HFFc6 (cell line): ENCODE results near the gene PCDH12. TPM values are rescaled to one million over a fixed set of nuclear protein-coding genes. Genes with fewer than 3 reads are reported as not detected.

Experiments
- DNase-seq: peaks from one replicate; pipeline ENCODE4 v3.0.0-alpha.2; 2018
- H3K27ac Mint-ChIP-seq: 2 replicates; pipeline ENCODE4 v1.8.0; 2020; ENCODE audit warnings: mild to moderate bottlenecking, mixed read lengths
- H3K27me3 Mint-ChIP-seq: 2 replicates; pipeline ENCODE4 v1.8.0; 2021; ENCODE audit warnings: mild to moderate bottlenecking, moderate library complexity, mixed read lengths; ENCODE audit not compliant: insufficient read depth
- H3K36me3 Mint-ChIP-seq: 2 replicates; pipeline ENCODE4 v1.8.0; 2021; ENCODE audit warnings: low read depth, mixed read lengths
- H3K4me1 Mint-ChIP-seq: 2 replicates; pipeline ENCODE4 v1.8.0; 2020; ENCODE audit warnings: low read depth, mixed read lengths
- H3K4me3 Mint-ChIP-seq: 2 replicates; pipeline ENCODE4 v1.8.0; 2020; ENCODE audit warnings: mild to moderate bottlenecking, moderate library complexity, mixed read lengths
- H3K9me3 Mint-ChIP-seq: 2 replicates; pipeline ENCODE4 v1.8.0; 2020; ENCODE audit warnings: mild to moderate bottlenecking, mixed read lengths
- total RNA-seq, 6 experiments: library from RNA; stranded (reverse); fragmentation: NEBNext Ultra II Directional; extraction: Animal tissue kit (Norgen Biotek cat#: 25700); gene quantifications; 2 replicates in 1 of 6; 3 replicates in 5 of 6; pipeline ENCODE4 v1.2.3, GENCODE V29; 2021
- TF ChIP-seq, protein P1 (sequence below): fragments of 200-600 bp; sonication (generic); IDR thresholded peaks from 2 replicates; pipeline ENCODE4 v1.5.0; 2021; ENCODE audit warnings: antibody characterized with exemption, mild to moderate bottlenecking

PCDH12 gene
- total RNA-seq, 6 experiments from 2014 or later: 0.02 to 0.71 (median 0.08) TPM; not detected in 2

DNA sequence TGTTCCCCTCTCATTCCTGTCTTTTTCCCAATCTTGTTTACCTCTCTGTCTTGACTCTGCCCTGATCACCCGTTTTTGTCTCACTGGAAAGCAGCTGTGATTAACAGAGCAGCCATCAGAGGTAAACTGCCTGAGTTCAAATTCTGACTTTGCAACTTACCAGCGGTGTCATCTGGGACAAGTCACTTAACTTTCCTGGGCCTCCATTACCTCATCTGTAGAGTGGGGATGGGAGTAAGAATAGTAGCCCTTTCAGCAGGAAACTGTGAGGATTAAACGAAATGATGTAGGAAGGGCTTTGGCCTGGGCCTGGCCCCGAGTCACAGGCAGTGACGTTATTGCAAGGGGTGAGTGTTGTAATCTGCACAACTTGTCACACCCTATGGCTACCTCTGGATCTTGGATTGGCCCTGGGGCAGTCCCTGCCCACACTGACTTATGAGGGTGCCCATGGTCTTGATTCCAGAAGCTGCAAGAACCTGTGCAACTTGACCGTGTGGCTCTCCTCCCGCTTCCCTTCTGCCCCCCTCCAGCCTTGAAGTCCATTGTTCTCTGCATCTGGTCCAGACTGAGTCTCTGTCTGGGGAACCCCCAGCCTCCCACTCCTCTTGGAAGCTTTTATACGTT is 657 bp upstream of the PCDH12 start:
- Mint-ChIP-seq H3K4me1 (peaks cover 18% of the 10 kb centered on the region), H3K27ac (no peak overlapping the region; the same call in 1 of the 2 replicates), H3K27me3 (peaks cover 2% of the 10 kb centered on the region; the same call in 1 of the 2 replicates), H3K4me3 (no peak overlapping the region), H3K9me3 (no peaks in the 10 kb centered on the region), H3K36me3 (no peaks in the 10 kb centered on the region)
- TF ChIP-seq, protein P1, sequence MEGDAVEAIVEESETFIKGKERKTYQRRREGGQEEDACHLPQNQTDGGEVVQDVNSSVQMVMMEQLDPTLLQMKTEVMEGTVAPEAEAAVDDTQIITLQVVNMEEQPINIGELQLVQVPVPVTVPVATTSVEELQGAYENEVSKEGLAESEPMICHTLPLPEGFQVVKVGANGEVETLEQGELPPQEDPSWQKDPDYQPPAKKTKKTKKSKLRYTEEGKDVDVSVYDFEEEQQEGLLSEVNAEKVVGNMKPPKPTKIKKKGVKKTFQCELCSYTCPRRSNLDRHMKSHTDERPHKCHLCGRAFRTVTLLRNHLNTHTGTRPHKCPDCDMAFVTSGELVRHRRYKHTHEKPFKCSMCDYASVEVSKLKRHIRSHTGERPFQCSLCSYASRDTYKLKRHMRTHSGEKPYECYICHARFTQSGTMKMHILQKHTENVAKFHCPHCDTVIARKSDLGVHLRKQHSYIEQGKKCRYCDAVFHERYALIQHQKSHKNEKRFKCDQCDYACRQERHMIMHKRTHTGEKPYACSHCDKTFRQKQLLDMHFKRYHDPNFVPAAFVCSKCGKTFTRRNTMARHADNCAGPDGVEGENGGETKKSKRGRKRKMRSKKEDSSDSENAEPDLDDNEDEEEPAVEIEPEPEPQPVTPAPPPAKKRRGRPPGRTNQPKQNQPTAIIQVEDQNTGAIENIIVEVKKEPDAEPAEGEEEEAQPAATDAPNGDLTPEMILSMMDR: no peak
- DNase-seq: no peak

DNA sequence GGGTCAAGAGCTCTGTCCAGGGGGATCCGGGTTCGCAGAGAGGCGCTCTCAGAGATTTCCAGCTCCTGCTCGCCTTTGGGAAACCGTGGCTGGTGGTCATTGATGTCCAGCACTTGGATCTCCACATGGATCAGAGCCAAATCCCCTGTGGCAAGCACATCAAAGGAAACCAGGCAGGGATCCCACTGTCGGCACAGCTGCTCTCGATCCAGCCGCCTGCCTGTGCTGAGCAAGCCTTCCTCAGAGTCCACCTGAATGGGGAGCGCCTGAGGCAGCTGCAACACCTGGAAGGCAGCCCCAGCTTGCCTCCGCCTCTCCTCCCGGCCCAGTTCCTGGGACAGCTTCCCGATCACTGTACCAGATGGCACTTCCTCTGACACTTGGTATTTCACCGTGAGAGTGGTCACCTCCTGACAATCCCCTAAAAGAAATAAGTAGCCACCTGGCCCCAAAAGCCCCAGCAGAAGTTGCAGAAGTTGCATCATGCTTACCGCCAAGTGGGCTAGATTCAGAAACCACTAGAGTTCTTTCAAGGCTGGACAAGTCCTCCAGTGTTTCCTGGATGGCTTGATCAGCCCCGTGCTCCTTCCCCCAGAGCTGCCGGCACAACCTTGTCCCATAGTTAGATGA is 520 bp downstream of the PCDH12 start:
- H3K36me3 Mint-ChIP-seq: no peaks in the 10 kb centered on the region
- no peaks in the 10 kb centered on the region for H3K9me3 Mint-ChIP-seq
- no peak overlapping the region for H3K4me3 Mint-ChIP-seq
- peaks cover 18% of the 10 kb centered on the region for H3K4me1 Mint-ChIP-seq
- TF ChIP-seq, protein P1: no peak
- H3K27ac Mint-ChIP-seq: no peak overlapping the region
- DNase-seq: no peak
- peaks cover 2% of the 10 kb centered on the region for H3K27me3 Mint-ChIP-seq

DNA sequence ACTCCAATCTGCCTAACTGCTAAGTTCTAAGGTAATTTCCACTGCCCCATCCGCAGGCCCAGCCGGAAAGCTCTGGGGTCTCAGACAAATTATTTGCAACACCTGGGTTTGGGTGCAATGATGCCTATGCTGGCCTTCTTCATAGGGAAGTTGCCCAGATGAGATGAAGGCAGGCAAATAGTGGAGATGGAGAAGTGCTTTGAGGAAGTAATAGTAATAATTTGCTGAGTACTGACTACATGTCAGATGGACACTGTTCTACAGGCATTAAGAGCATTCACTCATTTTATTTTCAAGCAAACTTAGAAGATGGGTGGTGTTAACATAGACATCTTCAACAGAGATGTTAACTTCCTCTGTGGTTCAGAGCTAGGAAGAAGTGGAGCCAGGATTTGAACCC is 3.8 kb downstream of the PCDH12 start:
- Mint-ChIP-seq H3K4me3 (no peak overlapping the region), H3K4me1 (peaks cover 8% of the 10 kb centered on the region; the same call in 1 of the 2 replicates), H3K9me3 (no peaks in the 10 kb centered on the region), H3K27ac (no peak overlapping the region), H3K36me3 (no peaks in the 10 kb centered on the region), H3K27me3 (peaks cover 16% of the 10 kb centered on the region)
- DNase-seq: no peak
- TF ChIP-seq, protein P1: no peak

DNA sequence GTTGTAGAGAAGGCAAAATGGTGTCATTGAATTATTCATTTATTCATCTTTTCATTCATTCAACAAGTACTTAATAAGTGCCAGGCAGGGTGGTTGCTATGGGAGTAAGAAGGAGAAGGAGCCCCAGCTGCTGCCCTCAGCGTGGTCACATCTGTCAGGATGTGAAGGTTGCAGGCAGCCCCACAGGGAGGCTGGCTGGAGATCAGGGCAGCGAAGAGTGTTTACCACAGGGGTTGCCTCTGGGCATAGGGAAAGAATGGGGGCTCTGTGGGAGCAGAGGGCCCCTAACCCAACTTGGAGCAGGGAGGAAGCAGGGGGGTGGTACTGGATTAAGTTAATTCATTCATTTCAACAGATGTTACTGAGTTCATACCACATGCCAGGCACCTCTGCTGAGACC is 6.0 kb downstream of the PCDH12 start:
- Mint-ChIP-seq H3K27me3 (peaks cover 16% of the 10 kb centered on the region), H3K4me3 (no peak overlapping the region), H3K9me3 (no peaks in the 10 kb centered on the region), H3K4me1 (no peaks in the 10 kb centered on the region), H3K36me3 (no peaks in the 10 kb centered on the region), H3K27ac (no peak overlapping the region)
- no peak for DNase-seq
- TF ChIP-seq, protein P1: no peak

DNA sequence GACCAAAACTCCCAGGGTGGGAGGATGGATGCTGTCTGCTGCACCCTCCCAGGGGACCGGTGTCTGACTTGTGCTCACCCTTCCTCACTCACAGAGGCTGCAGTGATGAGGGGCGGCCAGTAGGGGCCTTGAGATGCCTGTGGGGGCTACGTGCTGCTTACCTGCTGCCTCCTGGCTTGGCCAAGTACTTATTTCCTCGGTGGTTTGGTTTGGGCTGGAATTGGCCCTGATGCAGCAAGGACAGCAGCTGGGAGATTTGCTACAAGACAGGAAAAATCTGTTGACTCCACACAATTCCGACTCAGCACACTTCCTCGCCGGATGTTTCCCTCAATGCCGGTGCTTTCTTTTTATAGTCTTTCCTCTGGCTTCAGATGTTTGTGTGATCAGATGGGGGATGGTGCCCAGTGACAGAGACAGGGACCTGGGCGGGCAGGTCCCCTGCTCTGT is 6.6 kb downstream of the PCDH12 start:
- no peaks in the 10 kb centered on the region for H3K4me1 Mint-ChIP-seq
- H3K9me3 Mint-ChIP-seq: no peaks in the 10 kb centered on the region
- TF ChIP-seq, protein P1: peak; percentile 64
- no peak overlapping the region for H3K27ac Mint-ChIP-seq
- no peak for DNase-seq
- no peaks in the 10 kb centered on the region for H3K36me3 Mint-ChIP-seq
- H3K27me3 Mint-ChIP-seq: peaks cover 15% of the 10 kb centered on the region
- H3K4me3 Mint-ChIP-seq: no peak overlapping the region
